DND-41 (cell line): ENCODE measurements around the gene DHX32.

Source experiments
- EZH2 ChIP-seq: IDR thresholded peaks from 3 replicates; pipeline ENCODE4 v1.6.1; 2012; ENCODE audit warnings: borderline replicate concordance, low read depth, mild to moderate bottlenecking, moderate library complexity, low read length, inconsistent platforms; ENCODE audit not compliant: severe bottlenecking
- TF ChIP-seq, protein P1 (sequence below): IDR thresholded peaks from 2 replicates; pipeline ENCODE4 v1.5.1; 2012; ENCODE audit warnings: borderline replicate concordance, low read length, moderate library complexity, mild to moderate bottlenecking; ENCODE audit not compliant: poor library complexity, severe bottlenecking; ENCODE audit errors: extremely low read depth

DNA sequence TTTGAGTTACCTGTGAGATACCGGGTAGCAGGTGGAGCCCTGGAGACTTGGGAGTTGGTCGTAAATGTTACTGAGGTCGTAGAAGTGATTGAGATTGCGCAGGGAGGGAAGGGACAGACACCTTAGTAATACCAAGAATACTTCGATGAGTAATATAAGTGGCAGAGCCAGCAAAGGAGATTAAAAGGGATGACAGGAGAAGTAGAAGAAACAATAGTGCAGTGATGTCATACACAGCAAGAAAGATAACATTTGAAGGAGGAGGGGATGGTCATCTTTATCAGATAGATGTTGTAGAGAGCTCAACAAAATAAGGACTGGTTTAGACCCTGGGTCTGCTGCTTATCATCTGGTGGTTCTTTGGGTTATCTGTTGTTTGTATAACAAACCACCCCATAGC lies 52.8 kb downstream of the DHX32 start:
- TF ChIP-seq, protein P1, sequence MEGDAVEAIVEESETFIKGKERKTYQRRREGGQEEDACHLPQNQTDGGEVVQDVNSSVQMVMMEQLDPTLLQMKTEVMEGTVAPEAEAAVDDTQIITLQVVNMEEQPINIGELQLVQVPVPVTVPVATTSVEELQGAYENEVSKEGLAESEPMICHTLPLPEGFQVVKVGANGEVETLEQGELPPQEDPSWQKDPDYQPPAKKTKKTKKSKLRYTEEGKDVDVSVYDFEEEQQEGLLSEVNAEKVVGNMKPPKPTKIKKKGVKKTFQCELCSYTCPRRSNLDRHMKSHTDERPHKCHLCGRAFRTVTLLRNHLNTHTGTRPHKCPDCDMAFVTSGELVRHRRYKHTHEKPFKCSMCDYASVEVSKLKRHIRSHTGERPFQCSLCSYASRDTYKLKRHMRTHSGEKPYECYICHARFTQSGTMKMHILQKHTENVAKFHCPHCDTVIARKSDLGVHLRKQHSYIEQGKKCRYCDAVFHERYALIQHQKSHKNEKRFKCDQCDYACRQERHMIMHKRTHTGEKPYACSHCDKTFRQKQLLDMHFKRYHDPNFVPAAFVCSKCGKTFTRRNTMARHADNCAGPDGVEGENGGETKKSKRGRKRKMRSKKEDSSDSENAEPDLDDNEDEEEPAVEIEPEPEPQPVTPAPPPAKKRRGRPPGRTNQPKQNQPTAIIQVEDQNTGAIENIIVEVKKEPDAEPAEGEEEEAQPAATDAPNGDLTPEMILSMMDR, result no peak
- no peak for TF ChIP-seq EZH2
